ENCODE measurements around the gene TROAP.

DNA sequence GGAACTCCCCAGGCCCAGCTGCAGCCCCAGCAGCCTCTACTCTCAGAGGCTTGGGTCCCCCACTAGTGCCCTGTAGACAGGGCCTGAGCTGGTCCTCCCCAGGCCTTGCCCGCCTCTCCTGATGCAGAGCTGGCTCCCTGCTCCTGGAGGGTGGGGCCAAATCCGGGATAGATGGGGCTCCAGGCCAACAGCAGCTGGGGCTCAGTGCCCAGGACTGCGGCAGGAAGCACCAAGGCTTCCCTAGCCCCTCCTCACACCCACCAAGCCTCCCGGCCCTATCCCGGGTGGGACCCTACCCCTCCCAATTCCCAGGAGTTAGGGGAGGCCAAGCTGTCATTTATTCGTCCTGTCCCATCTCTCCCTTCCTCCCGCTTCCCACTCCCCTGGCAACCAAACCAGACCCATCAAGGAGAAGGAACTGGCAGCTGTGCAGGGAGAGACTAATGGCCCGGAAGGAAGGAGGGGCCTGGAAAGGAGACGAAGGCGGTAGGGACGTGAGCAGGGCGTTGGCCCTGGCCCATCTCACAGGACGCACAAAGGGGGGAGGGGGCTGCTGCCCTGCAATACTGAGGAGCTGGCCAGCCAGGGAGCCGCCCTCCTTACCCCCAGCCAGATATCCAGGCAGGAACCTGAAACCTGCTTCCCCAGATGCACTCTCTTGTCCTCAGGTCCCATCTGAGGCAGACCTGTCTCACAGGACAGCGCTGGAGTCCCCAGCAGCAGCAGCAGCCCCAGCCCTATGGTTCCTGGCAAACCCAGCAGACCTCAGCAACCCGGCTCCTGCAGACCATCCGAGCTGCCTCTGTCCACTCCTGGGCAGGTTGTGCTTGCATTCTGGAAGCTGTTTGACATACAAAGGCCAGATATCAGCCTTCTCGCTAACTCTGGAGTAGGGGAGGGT lies 29.7 kb upstream of the TROAP start:
- TF ChIP-seq, protein P1, sequence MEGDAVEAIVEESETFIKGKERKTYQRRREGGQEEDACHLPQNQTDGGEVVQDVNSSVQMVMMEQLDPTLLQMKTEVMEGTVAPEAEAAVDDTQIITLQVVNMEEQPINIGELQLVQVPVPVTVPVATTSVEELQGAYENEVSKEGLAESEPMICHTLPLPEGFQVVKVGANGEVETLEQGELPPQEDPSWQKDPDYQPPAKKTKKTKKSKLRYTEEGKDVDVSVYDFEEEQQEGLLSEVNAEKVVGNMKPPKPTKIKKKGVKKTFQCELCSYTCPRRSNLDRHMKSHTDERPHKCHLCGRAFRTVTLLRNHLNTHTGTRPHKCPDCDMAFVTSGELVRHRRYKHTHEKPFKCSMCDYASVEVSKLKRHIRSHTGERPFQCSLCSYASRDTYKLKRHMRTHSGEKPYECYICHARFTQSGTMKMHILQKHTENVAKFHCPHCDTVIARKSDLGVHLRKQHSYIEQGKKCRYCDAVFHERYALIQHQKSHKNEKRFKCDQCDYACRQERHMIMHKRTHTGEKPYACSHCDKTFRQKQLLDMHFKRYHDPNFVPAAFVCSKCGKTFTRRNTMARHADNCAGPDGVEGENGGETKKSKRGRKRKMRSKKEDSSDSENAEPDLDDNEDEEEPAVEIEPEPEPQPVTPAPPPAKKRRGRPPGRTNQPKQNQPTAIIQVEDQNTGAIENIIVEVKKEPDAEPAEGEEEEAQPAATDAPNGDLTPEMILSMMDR (conservative IDR thresholded peaks at IDR 0.05; ENCODE audit: low read length) = no peak
- no peak for TF ChIP-seq EZH2phosphoT487 (IDR thresholded peaks at IDR 0.05; ENCODE audit: borderline replicate concordance)

Measured in Loucy (cell line).